ENCODE results near the gene C1orf74. TPM values are rescaled to one million over a fixed set of nuclear protein-coding genes. Genes with fewer than 3 reads are reported as not detected.

C1orf74 gene
- total RNA-seq, 1 experiment from 2014 or later, result 4.6 TPM

DNA sequence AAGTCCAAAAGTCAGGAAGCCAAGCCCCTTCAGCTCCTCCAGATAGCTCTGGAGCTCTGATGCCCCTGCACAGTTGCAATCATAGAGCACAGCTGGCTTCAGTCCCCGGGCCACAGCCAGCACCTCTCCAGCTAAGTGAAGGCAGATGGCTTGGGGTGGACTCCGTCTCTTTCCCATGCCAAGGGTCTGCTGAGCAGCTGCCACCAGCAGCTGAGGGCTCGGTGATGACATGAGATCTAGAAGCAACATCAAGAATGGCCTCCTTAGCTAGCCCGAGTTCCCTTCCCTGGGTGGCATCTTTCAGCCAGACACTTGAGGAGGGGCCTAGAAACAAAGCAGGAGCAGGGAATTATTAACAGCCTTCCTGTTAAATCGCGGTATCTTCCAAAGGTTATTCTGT is 973 bp downstream of the C1orf74 start:
- peak overlapping the region; percentile 96 for H3K4me3 Mint-ChIP-seq
- TF ChIP-seq ZNF671 (CRISPR knock-in tag; IDR thresholded peaks at IDR 0.05) (no peak), ZNF219 (CRISPR knock-in tag; IDR thresholded peaks at IDR 0.05; ENCODE audit: borderline replicate concordance) (no peak), TEAD4 (CRISPR knock-in tag; IDR thresholded peaks at IDR 0.05) (no peak), CREM (CRISPR knock-in tag; IDR thresholded peaks at IDR 0.05) (no peak), ZNF138 (CRISPR knock-in tag; conservative IDR thresholded peaks at IDR 0.05) (no peak), NFYB (CRISPR knock-in tag; conservative IDR thresholded peaks at IDR 0.05; ENCODE audit: low read depth) (no peak), ZNF396 (CRISPR knock-in tag; IDR thresholded peaks at IDR 0.05; ENCODE audit: borderline replicate concordance) (no peak), ESRRA (CRISPR knock-in tag; IDR thresholded peaks at IDR 0.05; ENCODE audit: borderline replicate concordance) (no peak), KAT7 (CRISPR knock-in tag; IDR thresholded peaks at IDR 0.05; ENCODE audit: borderline replicate concordance) (no peak), NR3C1 (CRISPR knock-in tag; conservative IDR thresholded peaks at IDR 0.05; ENCODE audit: low read depth) (no peak)
- TF ChIP-seq, protein P1, sequence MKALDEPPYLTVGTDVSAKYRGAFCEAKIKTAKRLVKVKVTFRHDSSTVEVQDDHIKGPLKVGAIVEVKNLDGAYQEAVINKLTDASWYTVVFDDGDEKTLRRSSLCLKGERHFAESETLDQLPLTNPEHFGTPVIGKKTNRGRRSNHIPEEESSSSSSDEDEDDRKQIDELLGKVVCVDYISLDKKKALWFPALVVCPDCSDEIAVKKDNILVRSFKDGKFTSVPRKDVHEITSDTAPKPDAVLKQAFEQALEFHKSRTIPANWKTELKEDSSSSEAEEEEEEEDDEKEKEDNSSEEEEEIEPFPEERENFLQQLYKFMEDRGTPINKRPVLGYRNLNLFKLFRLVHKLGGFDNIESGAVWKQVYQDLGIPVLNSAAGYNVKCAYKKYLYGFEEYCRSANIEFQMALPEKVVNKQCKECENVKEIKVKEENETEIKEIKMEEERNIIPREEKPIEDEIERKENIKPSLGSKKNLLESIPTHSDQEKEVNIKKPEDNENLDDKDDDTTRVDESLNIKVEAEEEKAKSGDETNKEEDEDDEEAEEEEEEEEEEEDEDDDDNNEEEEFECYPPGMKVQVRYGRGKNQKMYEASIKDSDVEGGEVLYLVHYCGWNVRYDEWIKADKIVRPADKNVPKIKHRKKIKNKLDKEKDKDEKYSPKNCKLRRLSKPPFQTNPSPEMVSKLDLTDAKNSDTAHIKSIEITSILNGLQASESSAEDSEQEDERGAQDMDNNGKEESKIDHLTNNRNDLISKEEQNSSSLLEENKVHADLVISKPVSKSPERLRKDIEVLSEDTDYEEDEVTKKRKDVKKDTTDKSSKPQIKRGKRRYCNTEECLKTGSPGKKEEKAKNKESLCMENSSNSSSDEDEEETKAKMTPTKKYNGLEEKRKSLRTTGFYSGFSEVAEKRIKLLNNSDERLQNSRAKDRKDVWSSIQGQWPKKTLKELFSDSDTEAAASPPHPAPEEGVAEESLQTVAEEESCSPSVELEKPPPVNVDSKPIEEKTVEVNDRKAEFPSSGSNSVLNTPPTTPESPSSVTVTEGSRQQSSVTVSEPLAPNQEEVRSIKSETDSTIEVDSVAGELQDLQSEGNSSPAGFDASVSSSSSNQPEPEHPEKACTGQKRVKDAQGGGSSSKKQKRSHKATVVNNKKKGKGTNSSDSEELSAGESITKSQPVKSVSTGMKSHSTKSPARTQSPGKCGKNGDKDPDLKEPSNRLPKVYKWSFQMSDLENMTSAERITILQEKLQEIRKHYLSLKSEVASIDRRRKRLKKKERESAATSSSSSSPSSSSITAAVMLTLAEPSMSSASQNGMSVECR (CRISPR knock-in tag; IDR thresholded peaks at IDR 0.05; ENCODE audit: borderline replicate concordance), result no peak
- TF ChIP-seq, protein P2, sequence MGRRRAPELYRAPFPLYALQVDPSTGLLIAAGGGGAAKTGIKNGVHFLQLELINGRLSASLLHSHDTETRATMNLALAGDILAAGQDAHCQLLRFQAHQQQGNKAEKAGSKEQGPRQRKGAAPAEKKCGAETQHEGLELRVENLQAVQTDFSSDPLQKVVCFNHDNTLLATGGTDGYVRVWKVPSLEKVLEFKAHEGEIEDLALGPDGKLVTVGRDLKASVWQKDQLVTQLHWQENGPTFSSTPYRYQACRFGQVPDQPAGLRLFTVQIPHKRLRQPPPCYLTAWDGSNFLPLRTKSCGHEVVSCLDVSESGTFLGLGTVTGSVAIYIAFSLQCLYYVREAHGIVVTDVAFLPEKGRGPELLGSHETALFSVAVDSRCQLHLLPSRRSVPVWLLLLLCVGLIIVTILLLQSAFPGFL (CRISPR knock-in tag; IDR thresholded peaks at IDR 0.05; ENCODE audit: borderline replicate concordance), result no peak
- TF ChIP-seq, protein P3, sequence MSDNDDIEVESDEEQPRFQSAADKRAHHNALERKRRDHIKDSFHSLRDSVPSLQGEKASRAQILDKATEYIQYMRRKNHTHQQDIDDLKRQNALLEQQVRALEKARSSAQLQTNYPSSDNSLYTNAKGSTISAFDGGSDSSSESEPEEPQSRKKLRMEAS (CRISPR knock-in tag; IDR thresholded peaks at IDR 0.05), result no peak
- TF ChIP-seq, protein P4, sequence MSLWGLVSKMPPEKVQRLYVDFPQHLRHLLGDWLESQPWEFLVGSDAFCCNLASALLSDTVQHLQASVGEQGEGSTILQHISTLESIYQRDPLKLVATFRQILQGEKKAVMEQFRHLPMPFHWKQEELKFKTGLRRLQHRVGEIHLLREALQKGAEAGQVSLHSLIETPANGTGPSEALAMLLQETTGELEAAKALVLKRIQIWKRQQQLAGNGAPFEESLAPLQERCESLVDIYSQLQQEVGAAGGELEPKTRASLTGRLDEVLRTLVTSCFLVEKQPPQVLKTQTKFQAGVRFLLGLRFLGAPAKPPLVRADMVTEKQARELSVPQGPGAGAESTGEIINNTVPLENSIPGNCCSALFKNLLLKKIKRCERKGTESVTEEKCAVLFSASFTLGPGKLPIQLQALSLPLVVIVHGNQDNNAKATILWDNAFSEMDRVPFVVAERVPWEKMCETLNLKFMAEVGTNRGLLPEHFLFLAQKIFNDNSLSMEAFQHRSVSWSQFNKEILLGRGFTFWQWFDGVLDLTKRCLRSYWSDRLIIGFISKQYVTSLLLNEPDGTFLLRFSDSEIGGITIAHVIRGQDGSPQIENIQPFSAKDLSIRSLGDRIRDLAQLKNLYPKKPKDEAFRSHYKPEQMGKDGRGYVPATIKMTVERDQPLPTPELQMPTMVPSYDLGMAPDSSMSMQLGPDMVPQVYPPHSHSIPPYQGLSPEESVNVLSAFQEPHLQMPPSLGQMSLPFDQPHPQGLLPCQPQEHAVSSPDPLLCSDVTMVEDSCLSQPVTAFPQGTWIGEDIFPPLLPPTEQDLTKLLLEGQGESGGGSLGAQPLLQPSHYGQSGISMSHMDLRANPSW (CRISPR knock-in tag; conservative IDR thresholded peaks at IDR 0.05; ENCODE audit: low read depth), result no peak
- TF ChIP-seq, protein P5, sequence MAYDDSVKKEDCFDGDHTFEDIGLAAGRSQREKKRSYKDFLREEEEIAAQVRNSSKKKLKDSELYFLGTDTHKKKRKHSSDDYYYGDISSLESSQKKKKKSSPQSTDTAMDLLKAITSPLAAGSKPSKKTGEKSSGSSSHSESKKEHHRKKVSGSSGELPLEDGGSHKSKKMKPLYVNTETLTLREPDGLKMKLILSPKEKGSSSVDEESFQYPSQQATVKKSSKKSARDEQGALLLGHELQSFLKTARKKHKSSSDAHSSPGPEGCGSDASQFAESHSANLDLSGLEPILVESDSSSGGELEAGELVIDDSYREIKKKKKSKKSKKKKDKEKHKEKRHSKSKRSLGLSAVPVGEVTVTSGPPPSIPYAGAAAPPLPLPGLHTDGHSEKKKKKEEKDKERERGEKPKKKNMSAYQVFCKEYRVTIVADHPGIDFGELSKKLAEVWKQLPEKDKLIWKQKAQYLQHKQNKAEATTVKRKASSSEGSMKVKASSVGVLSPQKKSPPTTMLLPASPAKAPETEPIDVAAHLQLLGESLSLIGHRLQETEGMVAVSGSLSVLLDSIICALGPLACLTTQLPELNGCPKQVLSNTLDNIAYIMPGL (CRISPR knock-in tag; IDR thresholded peaks at IDR 0.05), result no peak
- TF ChIP-seq, protein P6, sequence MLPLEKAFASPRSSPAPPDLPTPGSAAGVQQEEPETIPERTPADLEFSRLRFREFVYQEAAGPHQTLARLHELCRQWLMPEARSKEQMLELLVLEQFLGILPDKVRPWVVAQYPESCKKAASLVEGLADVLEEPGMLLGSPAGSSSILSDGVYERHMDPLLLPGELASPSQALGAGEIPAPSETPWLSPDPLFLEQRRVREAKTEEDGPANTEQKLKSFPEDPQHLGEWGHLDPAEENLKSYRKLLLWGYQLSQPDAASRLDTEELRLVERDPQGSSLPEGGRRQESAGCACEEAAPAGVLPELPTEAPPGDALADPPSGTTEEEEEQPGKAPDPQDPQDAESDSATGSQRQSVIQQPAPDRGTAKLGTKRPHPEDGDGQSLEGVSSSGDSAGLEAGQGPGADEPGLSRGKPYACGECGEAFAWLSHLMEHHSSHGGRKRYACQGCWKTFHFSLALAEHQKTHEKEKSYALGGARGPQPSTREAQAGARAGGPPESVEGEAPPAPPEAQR (CRISPR knock-in tag; IDR thresholded peaks at IDR 0.05), result no peak
- peaks cover 6% of the 10 kb centered on the region for H3K36me3 Mint-ChIP-seq
- H3K27me3 Mint-ChIP-seq (ENCODE audit: low read depth), result peaks cover 6% of the 10 kb centered on the region
- peaks cover 7% of the 10 kb centered on the region for H3K9me3 Mint-ChIP-seq
- ChIA-PET CTCF (interaction anchor here (1.0 to 1.2 kb wide), 2 partner anchors 35 to 37 kb away, joined by 3 to 4 read pairs; no protein-coding TSS in a partner anchor), POLR2A (interaction anchor here (1.6 kb wide), 2 partner anchors 22 to 40 kb away, joined by 5 to 10 read pairs; partner anchors contain the start of gene IRF6)
- no peak overlapping the region for H3K27ac Mint-ChIP-seq
- ATAC-seq (no peak), DNase-seq (ENCODE audit: low spot score) (no peak)
- H3K4me1 Mint-ChIP-seq, result peaks cover 15% of the 10 kb centered on the region; the same call in 1 of the 2 replicates

Measured in WTC11 (cell line).